HG03565 (cell line): ENCODE data around the gene POU6F2.

Source experiments
- ATAC-seq: cut with Tn5 transposase; IDR thresholded peaks from one replicate; pipeline ENCODE4 v1.9.1; 2021; ENCODE audit warnings: mild to moderate bottlenecking, moderate library complexity; ENCODE audit not compliant: unreplicated experiment

The POU6F2 gene

DNA sequence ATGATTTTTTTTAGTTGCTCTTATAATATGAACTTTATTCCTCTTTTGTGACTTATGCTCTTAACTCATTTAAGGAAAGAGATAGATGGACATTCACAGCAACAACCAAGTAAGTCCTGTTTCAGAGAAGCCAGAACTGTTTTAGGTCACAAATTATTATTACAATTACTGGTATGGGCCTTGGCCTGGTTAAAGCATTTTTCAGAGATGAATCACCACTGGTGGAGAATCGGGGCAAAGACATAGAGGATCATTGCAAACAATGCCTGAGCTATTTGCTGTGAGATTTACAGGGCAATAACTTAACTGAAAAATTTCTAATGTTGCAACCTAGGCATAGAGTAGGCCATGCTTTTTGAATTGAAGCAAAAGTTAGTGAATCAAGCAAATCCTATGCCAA is 450.5 kb downstream of the POU6F2 start:
- no peak for ATAC-seq

DNA sequence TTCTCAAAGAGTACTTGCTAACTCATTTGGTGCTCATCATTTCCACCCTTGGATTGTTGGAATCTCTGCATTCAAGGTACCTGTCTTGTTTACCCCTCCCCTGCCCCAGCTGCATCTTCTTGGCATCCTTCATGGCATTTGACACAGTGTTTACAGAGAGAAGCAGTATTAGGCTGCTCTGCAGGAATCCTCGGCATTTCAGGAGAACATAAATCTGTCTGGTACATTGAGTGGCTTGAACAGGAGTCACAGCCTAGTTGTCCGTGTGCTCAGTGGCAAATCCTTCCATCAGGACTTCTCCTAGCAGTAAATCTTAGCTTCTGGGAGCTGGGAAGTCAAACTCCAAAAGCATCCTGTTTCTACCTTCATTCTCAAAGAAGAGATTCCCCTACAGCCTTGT is 451.7 kb downstream of the POU6F2 start:
- no peak for ATAC-seq

DNA sequence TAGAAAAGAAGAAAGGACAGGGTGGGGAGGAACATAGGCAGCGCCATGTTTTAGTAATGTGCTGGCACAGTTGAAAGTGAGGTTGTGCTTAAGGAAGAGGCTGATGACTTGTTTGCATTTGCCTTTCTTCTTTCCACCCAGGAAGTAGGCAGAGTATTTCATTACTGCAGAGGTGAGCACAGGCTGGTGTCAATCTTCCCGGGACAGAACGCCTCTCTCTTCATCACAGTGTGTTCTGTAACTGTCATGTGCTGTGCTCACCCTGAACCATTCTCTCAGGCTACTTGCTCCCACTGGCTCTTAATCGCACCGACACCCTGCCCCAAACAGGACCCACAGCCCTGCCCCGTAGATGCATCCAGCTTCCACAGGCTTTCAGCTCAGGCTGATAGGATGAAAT is 452.7 kb downstream of the POU6F2 start:
- no peak for ATAC-seq

GRCh38 chr7:39430909-39431641 is 453.4 kb downstream of the POU6F2 start:
- no peak for ATAC-seq

DNA sequence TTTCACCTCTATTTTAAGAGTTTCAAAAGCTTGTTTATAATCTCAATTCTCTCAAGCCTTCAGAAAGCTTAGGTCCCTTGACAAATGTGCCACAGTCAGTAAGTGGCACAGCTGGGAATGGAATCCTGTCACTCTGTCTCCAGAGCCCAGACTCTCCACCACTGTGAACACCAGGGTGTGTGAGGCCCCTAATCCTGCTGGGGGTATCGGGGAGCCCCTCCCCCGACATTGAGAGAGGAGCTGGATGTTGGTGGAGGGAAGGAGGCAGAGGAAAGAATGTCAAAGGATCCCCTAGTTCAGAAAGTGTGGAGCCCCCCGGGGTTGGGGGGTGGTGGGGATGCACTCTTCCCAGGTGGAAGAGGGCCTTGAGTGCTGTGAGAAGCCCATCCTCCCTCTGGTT is 454.7 kb downstream of the POU6F2 start:
- no peak for ATAC-seq

GRCh38 chr7:39432807-39433416 is 455.2 kb downstream of the POU6F2 start:
- ATAC-seq, result no peak

DNA sequence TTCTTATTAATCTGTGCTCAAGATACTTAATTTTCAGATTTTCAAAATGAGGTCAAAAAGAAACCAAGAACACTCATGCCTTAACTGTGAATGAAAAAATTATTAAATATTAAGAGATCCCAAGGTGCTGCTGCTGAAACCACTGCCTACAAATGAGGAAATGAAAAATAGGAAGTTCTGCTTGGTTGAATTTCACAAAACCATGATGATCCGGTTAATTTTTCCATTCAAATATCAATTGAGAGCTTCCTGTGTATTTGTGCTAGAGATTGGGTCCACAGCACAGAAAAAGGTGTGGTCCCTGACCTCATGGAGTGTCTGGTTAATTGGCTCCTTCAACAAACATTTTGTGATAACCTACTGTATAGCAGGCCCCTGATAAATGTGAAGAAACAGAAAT is 455.8 kb downstream of the POU6F2 start:
- ATAC-seq, result no peak

DNA sequence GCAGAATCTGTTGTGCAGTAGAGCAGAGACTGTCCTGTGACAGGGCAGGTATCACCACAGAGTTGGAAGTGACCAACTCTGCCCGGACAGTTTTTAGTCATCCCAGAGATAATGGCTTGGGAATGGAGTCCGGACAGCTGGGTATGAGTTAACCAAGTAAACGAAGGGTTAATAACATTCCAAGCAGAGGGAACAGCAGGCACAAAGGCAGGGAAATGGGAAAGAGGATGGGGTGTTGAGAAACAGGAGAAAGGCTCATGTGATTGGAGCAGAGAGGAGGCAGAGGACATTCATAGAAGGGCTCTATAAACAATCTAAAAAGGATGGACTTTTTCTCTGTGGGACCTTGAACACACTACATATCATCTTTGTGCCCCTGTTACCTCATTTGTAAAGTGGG is 456.3 kb downstream of the POU6F2 start:
- no peak for ATAC-seq

DNA sequence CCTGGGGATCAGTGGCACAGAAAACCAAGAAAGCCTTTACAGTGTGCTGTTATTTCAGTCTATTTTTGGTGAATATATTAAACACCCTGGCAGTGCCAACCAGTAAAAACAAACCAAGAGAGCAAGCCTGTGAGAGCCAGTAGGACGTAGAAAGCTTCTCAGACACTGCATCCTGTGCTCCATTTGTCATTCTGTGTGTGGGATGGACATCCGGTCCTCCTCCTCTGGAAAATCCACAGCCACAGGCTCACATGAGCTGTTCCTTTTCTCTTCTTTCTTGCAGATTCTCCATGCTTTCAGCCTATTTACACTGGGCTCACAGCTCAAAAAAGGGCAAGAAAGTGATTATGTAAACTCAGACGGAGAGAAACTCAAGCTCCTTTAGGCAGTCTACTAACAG is 468.8 kb downstream of the POU6F2 start:
- ATAC-seq, result no peak

DNA sequence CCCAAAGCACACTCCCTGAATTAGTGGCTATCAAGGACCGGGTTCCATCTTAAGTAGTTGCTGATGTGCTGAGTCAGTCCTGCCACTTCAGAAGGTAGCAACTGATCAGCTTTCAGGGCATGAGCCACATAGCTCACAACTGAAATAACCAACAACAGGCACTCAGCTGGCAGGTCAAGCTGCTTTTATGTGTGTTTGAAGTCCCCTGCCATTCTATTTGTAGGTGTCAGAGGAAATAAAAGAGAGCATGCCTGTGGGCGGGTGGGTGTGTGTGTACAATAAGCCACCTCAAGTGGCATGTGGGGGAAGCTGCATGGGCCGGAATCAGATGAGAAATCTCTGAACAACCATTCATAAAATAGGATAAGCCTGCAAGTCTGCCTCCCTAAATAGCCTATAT is 474.2 kb downstream of the POU6F2 start:
- no peak for ATAC-seq

GRCh38 chr7:39453743-39454355 is 476.1 kb downstream of the POU6F2 start:
- ATAC-seq, result peak; percentile 84

DNA sequence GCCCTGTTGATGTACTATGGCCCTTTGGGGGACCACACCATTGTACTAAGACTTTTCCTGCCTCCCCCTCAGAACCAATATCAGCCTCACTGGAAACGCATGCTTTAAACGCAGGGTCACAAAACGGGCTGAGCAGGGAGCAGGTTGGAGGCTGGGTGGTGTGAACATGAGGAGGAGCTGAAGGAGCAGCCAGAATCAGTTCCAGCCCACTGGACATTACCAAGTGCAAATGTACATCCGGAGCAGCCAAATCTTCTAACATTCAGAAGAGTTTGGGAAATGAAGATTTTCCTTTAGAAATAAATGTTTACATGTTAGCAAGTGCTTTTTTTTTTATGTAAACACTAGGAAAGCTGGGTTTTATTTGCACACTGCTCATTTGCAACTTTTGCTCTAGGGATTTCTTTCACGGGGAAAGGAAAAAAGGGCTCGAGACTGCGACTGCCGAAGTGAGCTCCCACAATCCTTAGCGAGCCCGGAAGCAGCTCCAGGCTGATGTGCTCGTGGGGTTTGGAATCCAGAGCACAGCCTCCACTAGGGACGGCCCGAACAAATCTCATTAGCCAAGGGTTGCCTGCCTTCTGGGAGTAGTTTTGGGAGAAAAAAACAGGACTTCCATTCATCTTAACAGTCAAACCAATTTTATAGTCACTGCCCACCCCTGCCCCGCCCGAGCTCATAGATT is 480.5 kb downstream of the POU6F2 start:
- no peak for ATAC-seq

DNA sequence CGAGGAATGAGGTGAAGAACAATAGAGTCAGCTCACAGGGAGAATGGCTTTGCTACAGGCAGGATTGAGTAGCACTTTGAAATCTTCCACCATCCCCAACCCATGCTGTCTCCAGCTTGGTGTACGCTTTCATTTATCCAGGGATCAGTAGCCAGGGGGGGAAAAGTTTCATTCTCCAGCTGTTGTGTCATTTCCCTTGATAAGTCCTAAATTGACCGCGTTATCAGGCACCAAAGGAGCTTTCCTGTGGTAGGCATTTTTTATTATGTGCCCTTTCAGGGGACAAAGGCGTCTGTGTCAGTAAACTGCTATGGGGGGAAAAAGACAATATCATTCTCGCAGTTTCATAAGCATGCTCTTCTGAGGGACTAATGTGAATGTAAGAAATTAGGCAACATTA is 481.9 kb downstream of the POU6F2 start:
- ATAC-seq, result no peak

GRCh38 chr7:39460486-39460885 is 482.8 kb downstream of the POU6F2 start:
- no peak for ATAC-seq

- ATAC-seq, result no peak
Measured at GRCh38 chr7:39461263-39461820, 483.6 kb downstream of the POU6F2 start.

DNA sequence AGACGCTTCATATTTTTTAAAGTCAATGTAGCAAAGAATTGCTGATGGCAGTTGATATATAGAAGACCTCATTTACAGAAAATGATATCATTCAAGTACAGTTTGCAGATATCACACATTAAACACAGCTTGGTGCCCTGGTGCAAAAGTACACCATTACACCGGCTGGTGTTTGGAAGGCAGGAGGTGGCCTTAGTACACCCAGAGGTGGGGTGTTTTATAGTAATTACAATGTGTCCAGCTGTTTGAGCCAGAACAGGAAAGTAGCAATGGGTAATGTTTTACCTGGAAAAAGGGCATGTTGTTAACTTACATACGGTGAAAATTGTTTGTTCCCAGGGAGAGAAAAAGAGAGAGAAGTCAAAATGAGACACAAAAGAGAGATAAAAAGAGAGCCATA is 485.5 kb downstream of the POU6F2 start:
- no peak for ATAC-seq

DNA sequence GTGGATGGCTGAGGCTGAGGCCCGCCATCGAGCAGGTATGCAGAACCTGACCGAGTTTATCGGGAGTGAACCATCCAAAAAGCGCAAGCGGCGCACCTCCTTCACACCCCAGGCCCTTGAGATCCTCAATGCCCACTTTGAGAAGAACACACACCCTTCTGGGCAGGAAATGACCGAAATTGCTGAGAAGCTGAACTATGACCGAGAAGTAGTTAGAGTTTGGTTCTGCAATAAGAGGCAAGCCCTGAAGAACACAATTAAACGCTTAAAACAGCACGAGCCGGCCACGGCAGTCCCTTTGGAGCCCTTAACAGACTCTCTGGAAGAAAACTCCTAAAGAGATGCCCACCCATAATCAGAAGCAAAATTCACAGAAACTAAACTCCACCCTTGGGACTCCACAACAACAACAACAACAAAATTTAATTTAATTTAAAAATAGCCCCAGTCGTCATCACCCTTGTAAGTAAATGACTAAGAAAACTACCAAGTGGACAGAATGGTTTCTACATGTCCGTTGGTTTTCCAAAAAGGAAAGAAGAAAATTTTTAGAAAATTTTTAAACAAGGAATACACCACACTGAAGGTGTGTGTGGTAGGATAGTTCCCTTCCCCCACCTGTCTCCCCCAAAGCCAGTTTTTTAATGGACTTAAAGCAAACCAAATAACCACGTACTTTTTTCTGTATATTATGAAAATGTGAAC is 486.8 kb downstream of the POU6F2 start:
- ATAC-seq, result peak; percentile 9

- ATAC-seq, result peak; percentile 94
Measured at GRCh38 chr7:39465055-39465929, 487.6 kb downstream of the POU6F2 start.

GRCh38 chr7:39468261-39468660 is 490.6 kb downstream of the POU6F2 start:
- no peak for ATAC-seq

- no peak for ATAC-seq
Measured at GRCh38 chr7:39468808-39469374, 491.2 kb downstream of the POU6F2 start.
